MM.1S (cell line): ENCODE results near the gene MICAL2.
A peak's percentile ranks its signal among the peaks of the same experiment; 100 is the strongest.

Source experiments
- DNase-seq: peaks from one replicate; pipeline ENCODE4 v3.0.0-alpha.2; 2015
- H2AFZ ChIP-seq: fragments of 300-600 bp; sonication (generic); 2 replicates; pipeline ENCODE4 v1.6.0; 2016; ENCODE audit warnings: antibody characterized with exemption, low read length
- H3F3A ChIP-seq: fragments of 300-600 bp; sonication (generic); 2 replicates; pipeline ENCODE4 v1.6.1; 2016; ENCODE audit warnings: mild to moderate bottlenecking, antibody characterized with exemption, low read length, moderate library complexity, mixed read lengths; ENCODE audit not compliant: insufficient read depth
- H3K27ac ChIP-seq: fragments of 300-600 bp; sonication (generic); 2 replicates; pipeline ENCODE4 v1.5.1; 2016; ENCODE audit warnings: mild to moderate bottlenecking, low read length
- H3K27me3 ChIP-seq: fragments of 300-600 bp; sonication (generic); replicated peaks from 2 replicates; pipeline ENCODE4 v1.6.0; 2016; ENCODE audit warnings: low read length; ENCODE audit not compliant: insufficient read depth
- H3K36me3 ChIP-seq: fragments of 300-600 bp; sonication (generic); replicated peaks from 2 replicates; pipeline ENCODE4 v1.6.1; 2016; ENCODE audit warnings: mild to moderate bottlenecking, low read length, mixed read lengths; ENCODE audit not compliant: insufficient read depth
- H3K4me1 ChIP-seq: fragments of 300-600 bp; sonication (generic); 2 replicates; pipeline ENCODE4 v1.6.1; 2016; ENCODE audit warnings: low read length, mixed read lengths
- H3K4me2 ChIP-seq: fragments of 300-600 bp; sonication (generic); 2 replicates; pipeline ENCODE4 v1.6.0; 2016; ENCODE audit warnings: low read depth, low read length
- H3K4me3 ChIP-seq: fragments of 300-600 bp; sonication (generic); 2 replicates; pipeline ENCODE4 v1.5.1; 2016; ENCODE audit warnings: low read length, mixed read lengths
- H3K79me2 ChIP-seq: fragments of 300-600 bp; sonication (generic); 2 replicates; pipeline ENCODE4 v1.6.1; 2016; ENCODE audit warnings: mixed run types, low read length, mixed read lengths
- H3K9ac ChIP-seq: fragments of 300-600 bp; sonication (generic); 2 replicates; pipeline ENCODE4 v1.6.1; 2016; ENCODE audit warnings: low read length, mixed read lengths
- H3K9me2 ChIP-seq: fragments of 300-600 bp; sonication (generic); replicated peaks from 2 replicates; pipeline ENCODE4 v1.6.1; 2016; ENCODE audit warnings: mild to moderate bottlenecking, low read length, mixed read lengths; ENCODE audit not compliant: insufficient read depth
- H3K9me3 ChIP-seq: fragments of 300-600 bp; sonication (generic); replicated peaks from 2 replicates; pipeline ENCODE4 v1.6.1; 2016; ENCODE audit warnings: mild to moderate bottlenecking, low read length, mixed read lengths; ENCODE audit not compliant: insufficient read depth
- H4K20me1 ChIP-seq: fragments of 300-600 bp; sonication (generic); 2 replicates; pipeline ENCODE4 v1.6.1; 2016; ENCODE audit warnings: mild to moderate bottlenecking, low read length, moderate library complexity, mixed read lengths; ENCODE audit not compliant: insufficient read depth
- CTCF ChIP-seq: fragments of 300-600 bp; sonication (generic); IDR thresholded peaks from 2 replicates; pipeline ENCODE4 v1.5.1; 2016; ENCODE audit warnings: antibody characterized with exemption, low read length, mixed read lengths
- EZH2 ChIP-seq: fragments of 300-600 bp; sonication (generic); optimal IDR thresholded peaks from 2 replicates; pipeline ENCODE3; 2017; ENCODE audit warnings: low read depth, mild to moderate bottlenecking, antibody characterized with exemption, low read length, mixed read lengths
- EZH2phosphoT487 ChIP-seq: fragments of 300-600 bp; sonication (generic); IDR thresholded peaks from 2 replicates; pipeline ENCODE4 v1.6.1; 2018; ENCODE audit warnings: antibody characterized with exemption, low read length

The MICAL2 gene

GRCh38 chr11:12139144-12139881 lies 28.9 kb downstream of the MICAL2 start:
- Histone ChIP-seq H3K27ac (no peak overlapping the region), H3K9me2 (no peaks in the 10 kb centered on the region), H3K79me2 (no peaks in the 10 kb centered on the region), H3K4me2 (no peak overlapping the region), H3K9me3 (no peaks in the 10 kb centered on the region), H3K9ac (no peak overlapping the region), H4K20me1 (no peaks in the 10 kb centered on the region), H3K4me1 (peaks cover 14% of the 10 kb centered on the region), H2AFZ (no peak overlapping the region), H3K4me3 (no peak overlapping the region), H3F3A (no peaks in the 10 kb centered on the region), H3K36me3 (no peaks in the 10 kb centered on the region), H3K27me3 (no peaks in the 10 kb centered on the region)
- no peak for DNase-seq
- no peak for TF ChIP-seq EZH2phosphoT487
- no peak for TF ChIP-seq CTCF
- no peak for TF ChIP-seq EZH2

GRCh38 chr11:12140186-12140793 lies 29.9 kb downstream of the MICAL2 start:
- Histone ChIP-seq H3K27me3 (no peaks in the 10 kb centered on the region), H3K27ac (no peak overlapping the region), H3K4me3 (no peak overlapping the region), H2AFZ (no peak overlapping the region), H3K9ac (no peak overlapping the region), H4K20me1 (no peaks in the 10 kb centered on the region), H3K79me2 (no peaks in the 10 kb centered on the region), H3K4me2 (no peak overlapping the region), H3K9me3 (no peaks in the 10 kb centered on the region), H3K36me3 (no peaks in the 10 kb centered on the region), H3K9me2 (no peaks in the 10 kb centered on the region), H3K4me1 (peaks cover 12% of the 10 kb centered on the region), H3F3A (no peaks in the 10 kb centered on the region)
- DNase-seq = no peak
- no peak for TF ChIP-seq CTCF
- no peak for TF ChIP-seq EZH2phosphoT487
- no peak for TF ChIP-seq EZH2

- peak; percentile 15 for DNase-seq
- H3F3A ChIP-seq = no peaks in the 10 kb centered on the region
- H3K4me2 ChIP-seq = no peak overlapping the region
- no peaks in the 10 kb centered on the region for H3K9me3 ChIP-seq
- TF ChIP-seq EZH2 (no peak), CTCF (no peak), EZH2phosphoT487 (no peak)
- no peak overlapping the region for H3K4me3 ChIP-seq
- no peak overlapping the region for H3K9ac ChIP-seq
- H2AFZ ChIP-seq = no peak overlapping the region
- no peaks in the 10 kb centered on the region for H3K79me2 ChIP-seq
- peaks cover 12% of the 10 kb centered on the region for H3K4me1 ChIP-seq
- H4K20me1 ChIP-seq = no peaks in the 10 kb centered on the region
- H3K9me2 ChIP-seq = no peaks in the 10 kb centered on the region
- no peak overlapping the region; the same call in 1 of the 2 replicates for H3K27ac ChIP-seq
- no peaks in the 10 kb centered on the region for H3K27me3 ChIP-seq
- no peaks in the 10 kb centered on the region for H3K36me3 ChIP-seq
These were observed 30.9 kb downstream of the MICAL2 start for GRCh38 chr11:12141283-12141682.
